ENCODE results near the gene AMPD1.

DNA sequence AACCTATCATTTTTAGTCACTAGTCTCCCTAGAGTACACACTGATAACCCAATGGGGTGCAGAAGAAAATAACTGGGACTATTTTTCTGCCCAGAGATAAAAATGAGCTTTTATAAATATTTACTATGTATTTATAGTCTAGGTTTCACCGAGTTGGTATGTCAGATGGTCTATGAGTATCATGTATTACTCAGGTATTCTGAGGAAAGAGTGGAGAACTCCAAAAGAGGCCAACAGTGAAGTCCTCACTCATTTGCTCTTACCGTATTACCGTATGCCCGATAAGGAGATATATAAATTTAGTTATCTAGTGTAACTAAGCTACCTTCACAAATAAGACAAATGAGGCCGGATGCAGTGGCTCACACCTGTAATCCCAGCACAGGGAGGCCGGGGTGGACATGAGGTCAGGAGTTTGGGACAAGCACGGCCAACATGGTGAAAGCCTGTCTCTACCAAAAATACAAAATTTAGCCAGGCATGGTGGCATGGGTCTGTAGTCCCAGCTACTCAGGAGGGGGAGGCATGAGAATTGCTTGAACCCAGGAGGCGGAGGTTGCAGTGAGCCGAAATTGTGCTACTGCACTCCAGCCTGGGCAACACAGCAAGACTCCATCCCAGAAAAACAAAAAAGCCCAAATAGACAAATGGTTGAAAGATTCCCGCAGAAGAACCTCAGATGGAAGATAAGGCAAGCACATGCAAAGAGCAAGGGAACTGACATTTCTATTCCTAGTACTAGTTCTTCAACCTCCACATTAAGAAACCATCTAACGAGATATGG is 46.8 kb upstream of the AMPD1 start:
- TF ChIP-seq YY1 (IDR thresholded peaks at IDR 0.05; ENCODE audit: insufficient read depth, insufficient read length) (no peak), ZNF274 (IDR thresholded peaks at IDR 0.05; ENCODE audit: low read depth, low read length) (no peak), SUZ12 (IDR thresholded peaks at IDR 0.05; ENCODE audit: extremely low read depth, insufficient read depth, insufficient read length) (no peak)

Data from NT2/D1 (cell line).